ENCODE results near the gene MRC1.

DNA sequence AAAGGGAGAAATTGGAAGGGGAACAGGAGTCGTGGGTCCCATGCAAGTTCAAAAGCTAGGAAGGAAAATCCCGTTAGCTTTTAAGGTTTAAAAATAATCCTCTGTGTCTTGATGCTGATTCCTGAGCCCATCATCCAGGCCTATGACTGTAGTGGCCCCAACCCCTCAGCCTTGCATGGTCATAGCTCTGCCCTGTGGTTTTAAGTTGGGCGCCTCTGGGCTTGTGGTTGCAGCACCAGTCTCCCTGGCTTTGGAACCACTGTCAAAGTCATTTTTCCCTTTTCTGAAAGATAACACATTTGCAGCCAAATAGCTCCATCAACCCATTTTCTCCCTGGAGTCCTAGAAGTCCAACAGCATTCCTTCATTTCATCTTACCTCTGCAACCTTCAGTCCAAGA lies 43.5 kb upstream of the MRC1 start:
- TF ChIP-seq SUZ12 (IDR thresholded peaks at IDR 0.05; ENCODE audit: extremely low read depth, insufficient read depth, insufficient read length) = no peak
- no peak for TF ChIP-seq ZNF274 (IDR thresholded peaks at IDR 0.05; ENCODE audit: low read depth, low read length)
- no peak for TF ChIP-seq YY1 (IDR thresholded peaks at IDR 0.05; ENCODE audit: insufficient read depth, insufficient read length)
